HG02763 (cell line): ENCODE data around the gene PPP1R7.

Source experiments
- ATAC-seq: cut with Tn5 transposase; IDR thresholded peaks from one replicate; pipeline ENCODE4 v1.9.1; 2021; ENCODE audit warnings: mild to moderate bottlenecking, moderate library complexity; ENCODE audit not compliant: unreplicated experiment

The PPP1R7 gene

DNA sequence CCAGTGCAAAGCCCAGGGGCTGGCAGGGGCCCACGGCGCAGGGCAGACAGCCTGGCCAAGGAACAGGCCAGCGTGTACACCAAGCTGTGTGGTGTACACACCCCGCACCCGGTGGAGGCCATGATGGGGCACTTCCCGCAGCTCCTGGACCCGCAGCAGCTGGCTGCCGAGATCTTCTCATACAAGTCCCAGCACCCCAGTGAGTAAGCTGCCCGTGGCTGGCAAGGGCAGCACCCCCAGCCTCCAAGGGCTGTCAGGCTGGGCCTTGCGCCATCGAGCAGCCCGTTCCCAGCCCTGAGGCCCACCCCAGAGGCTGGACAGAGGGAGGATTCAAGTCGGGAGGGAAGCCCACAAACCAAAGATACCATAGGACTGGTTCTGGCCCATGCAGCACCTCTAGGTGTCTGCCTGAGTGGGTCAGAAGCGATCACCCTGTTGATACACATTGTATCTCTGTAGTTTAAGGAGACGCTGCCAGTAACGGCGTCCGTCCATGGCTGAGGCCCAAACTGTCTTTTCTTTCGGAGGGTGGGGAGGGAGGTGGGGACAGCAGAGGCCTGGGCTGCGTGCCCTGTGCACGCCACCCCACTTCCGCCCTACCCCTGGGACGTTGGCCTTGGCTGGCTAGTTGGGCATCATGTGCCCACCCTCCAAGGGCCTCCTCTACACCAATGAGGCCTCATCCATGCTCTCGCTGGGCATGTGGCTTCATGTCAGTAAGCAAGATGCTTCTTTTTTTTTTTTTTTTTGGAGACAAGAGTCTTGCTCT lies 31.3 kb upstream of the PPP1R7 start:
- ATAC-seq: no peak

DNA sequence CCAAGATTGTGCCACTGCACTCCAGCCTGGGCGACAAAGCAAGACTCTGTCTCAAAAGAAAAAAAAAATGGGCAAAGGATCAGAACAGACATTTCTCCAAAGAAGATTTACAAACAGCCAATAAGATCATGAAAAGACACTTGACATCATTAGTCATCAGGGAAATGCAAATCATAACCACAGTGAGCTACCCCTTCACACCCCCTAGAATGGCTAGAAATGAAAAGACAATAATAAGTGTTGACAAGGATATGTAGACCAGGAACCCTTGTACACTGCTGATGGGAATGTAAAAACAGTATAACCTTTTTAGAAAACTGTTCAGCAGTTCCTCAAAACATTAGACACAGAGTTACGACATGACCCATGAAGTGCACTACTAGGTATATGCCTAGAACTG lies 29.8 kb upstream of the PPP1R7 start:
- ATAC-seq: no peak

DNA sequence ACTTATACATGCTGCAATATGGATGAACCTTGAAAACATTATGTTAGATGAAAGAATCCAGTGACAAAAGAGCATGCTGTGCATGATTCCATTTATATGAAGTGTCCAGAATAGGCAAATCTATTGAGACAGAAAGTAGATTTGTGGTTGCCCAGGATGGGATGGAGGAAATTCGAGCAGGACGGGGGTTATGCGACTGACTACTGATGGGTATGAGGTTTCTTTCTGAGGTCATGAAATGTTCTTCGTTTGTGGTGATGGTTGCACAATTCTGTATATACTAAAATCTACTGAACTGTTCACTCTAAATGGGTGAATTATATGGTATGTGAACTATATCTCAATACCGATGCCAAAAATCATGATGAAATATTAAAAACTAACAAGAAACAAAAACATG lies 29.3 kb upstream of the PPP1R7 start:
- no peak for ATAC-seq

DNA sequence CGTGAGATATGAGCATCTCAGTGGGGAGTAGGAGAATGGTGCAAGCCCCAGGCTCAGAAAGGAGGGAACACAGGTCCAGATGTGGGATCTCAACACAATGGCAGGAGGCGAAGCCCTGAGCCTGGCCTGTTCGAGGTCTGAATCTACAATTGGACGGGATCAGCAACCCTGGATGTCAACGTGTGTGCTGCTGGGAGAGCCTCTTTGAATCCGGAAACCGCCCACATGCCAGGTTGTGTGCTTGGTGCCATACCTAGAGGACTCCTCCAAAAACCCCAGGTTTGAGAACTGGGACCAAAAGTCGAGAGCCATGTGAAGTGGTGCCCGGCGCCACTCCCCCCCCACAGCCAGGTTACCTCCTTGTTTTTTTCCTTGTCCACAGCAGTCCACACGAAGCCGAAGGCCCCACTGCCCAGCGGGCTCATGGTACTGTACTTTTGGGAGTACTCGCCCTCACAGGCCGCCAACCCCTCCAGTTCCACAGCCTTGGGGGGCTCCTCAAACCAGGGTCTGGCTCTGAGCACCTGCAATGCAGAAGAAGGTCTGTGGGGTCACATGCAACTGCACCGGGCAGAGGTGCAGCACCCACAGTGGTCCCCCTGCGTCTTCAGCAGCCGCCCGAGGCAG lies 27.8 kb upstream of the PPP1R7 start:
- no peak for ATAC-seq

DNA sequence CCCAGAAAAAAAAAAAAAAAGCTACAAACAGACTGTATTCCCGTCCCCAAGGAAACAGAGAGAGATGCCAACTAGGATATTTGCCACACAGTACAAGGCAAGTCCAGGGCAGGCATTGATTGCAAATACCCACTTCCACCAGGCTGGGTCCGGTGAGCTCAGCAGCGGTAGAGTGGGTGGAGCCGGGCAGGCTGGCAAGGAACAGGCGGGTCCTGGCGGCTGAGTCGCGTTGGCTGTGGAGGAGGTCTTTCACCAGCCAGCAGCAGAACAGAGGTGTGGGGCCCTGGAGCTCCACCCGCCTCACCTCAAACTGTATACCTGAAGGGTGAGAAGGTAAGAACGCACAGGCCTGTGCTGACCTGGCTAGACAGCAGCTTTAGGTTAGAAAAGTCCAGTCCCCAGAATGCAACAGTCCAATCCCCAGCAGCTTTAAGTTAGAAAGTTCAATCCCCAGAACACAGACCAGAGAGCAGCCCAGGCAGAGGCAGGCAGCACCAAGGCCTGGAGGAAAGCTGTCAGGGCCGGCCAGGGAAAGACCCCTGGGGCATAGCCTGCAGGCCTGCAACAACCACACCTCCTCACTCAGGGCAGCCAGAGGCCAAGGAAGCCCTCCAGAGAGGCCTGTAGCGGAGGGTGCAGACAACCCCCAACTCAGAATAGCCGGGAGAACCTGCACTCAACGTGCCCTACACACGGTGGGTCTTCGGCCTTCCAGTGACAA lies 26.3 kb upstream of the PPP1R7 start:
- ATAC-seq: no peak

DNA sequence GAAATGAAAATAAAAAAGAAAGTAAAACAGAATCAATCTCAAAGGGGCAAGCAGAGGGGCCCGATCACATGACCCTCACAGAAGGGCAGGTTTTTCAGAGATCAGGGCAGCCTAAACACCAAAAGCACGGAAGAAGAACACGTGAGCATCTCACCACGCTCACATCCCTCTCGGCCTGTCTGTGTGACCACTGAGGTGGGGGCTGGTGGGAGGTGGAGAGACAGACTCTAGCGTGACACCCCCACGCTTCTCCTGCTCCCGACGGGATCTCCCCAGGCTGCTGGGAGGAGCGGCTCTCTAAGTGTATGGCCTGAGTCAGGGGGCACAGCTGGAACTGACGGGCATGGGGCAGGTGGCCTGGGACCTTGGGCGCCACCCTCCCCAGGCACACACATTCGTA lies 24.6 kb upstream of the PPP1R7 start:
- no peak for ATAC-seq

DNA sequence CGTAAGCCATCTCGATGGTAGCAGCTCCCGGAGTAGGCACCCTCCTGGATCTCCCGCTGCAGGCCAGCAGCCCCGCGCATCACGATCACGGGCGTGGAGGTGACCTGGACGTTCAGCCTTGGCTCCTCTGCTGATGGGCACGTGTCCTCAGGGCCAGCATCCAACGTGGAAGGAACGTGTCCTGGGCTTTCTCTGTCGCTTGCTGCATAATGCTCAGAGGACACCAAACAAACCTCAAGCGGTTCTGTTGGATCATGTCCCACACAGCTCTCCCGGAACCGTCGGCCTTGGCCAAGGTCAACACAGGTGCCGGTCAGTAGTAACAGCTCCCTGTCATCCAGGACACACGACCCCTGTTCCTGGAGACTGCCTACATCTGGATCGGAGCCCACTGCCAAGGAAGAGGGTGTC lies 24.1 kb upstream of the PPP1R7 start:
- ATAC-seq: no peak

DNA sequence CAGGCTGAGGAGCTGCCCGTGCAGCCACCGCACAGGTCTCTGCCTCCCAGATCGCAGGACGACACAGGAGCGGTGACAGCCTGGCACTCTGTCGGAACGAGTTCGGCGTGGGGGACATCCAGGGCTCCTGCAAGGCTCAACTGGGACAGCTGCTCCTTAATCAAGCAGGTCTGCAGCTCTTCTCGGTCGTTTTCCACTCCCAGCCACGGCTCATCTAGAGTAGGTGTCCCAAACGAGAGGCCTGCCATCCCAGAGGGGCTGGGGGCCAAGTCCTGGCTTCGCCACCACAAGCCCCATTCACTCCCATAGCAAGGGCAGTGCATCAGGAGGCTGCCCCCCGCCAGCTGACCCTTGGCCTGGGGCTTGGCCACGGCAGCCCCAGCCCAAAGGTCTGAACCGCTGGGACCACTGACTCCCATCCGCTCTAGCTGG lies 23.5 kb upstream of the PPP1R7 start:
- no peak for ATAC-seq

DNA sequence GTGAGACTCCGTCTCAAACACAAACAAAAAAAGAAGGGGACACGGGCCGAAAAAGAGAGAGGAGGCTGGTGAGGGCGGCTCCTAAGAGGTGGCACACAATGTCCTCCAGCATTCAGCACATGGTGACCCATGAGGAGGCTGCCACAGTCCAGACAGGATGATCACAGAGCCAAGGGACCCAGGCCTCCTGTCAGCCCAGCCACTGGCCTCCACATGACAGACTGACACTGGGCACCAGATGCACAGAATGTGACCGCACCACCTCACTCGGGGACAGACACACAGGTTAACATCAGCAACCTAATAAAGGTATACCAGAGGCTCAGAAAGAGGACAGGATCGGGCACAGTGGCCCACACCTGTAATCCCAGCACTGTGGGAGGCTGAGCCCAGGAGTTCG lies 22.0 kb upstream of the PPP1R7 start:
- ATAC-seq: no peak

DNA sequence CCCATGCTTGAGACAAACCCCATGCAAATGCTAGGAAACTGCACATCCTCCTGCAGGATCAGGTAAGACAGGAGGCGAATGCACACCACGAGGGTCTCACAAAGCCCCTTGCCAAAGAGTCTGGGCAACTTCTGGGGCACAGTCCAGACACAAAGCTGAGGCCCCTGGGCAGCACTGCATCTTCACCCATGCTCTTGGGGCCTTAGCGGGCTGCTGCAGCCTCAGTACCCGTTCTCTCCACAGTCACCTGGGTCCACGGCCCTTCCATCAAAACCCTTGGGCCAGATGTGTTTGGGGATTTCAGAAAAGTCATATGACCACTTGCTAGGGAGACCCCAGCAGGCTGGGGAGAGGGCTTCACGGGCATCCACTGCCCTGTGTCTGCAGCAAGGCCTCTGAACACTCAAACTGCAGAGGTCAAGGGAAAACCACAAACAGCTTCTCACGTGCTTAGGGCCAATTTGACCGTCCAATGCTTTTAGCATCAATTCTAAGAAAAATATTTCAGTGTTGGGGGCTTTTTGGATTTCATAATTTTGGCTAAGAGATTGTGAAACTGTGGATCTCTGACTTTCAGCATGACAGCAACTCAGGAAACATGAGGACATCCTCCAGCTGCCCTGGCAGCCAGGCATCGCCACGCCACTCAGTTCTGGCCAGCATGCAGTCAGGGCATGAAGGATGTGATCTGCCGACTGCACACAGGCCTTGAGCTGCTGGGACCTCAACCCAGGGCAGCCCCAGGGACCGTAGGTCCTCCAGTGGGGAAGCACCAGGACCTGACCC lies 21.0 kb upstream of the PPP1R7 start:
- ATAC-seq: no peak

DNA sequence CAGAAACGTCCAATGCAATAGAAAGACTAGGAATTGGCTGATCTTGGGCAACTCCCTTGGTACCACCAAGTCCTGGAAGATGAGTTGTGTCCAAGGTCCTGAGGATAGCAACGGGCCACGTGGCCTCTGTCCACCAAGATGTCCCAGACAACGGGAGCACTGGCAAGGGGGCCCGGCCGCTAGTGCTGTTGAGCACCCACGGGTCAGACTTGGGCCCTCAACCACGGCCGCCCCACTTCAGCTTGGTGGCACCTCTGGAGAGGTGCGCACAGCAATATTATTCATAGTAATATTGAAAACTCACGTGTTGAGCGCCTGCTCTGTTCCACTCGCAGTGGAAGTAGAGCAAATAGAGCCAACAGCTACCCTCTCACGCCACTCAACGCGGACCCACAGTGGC lies 20.0 kb upstream of the PPP1R7 start:
- no peak for ATAC-seq

DNA sequence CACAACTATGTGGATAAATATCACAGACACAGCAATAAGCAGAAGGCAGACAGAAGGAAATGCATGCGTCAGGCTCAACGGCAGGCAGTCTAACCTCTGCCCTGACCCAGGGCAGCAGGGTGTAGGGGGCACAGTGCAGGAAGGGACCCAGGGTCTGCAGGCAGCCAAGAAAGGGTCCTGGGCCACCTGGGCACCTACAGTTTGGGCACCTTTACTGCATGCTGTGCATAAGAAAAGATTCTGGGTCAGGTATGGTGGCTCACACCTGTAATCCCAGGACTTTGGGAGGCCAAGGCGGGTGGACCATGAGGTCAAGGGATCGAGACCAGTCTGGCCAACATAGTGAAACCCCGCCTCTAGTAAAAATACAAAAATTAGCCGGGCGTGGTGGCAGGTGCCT lies 18.7 kb upstream of the PPP1R7 start:
- ATAC-seq: no peak

DNA sequence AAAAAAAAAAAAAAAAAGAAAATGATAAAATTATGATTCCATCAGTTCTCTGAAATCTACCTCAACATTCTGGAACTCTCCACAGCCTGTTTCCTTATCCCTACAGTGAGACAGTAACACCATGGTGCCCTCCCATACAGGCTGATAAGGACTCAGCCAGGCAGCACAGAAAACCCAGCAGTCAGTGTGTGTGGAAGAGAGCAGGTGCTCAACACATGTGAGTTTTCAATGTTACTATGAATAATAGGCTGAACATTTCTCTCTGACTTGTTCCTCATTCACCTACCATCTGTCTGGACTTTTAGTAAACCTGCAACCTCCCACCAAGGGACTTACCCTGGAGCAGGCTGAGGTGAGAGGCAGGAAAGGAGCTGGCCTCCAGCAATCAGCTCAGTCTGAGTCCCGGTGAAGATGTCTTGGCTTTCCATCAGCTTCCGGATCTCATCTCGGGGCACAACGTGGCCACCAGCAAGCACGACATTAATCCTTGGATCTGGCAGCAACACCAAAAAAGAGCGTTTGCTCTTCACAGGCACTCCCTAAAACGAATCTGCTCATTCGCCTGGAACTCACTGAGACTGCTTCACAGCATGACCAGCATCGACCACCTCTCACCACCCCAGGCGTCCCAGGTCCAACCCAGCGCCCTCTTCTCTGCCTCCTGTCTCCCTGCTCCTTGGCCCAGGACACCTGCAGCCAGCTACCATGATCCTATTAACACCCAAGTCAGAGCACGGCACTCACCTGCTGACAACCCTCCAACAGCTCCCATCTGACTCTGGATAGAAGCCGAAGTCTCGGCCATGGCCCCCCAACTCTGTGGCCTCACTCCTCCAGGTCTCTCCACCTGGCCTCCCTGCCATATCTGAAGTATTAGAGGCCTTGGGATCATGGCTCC lies 17.5 kb upstream of the PPP1R7 start:
- no peak for ATAC-seq

DNA sequence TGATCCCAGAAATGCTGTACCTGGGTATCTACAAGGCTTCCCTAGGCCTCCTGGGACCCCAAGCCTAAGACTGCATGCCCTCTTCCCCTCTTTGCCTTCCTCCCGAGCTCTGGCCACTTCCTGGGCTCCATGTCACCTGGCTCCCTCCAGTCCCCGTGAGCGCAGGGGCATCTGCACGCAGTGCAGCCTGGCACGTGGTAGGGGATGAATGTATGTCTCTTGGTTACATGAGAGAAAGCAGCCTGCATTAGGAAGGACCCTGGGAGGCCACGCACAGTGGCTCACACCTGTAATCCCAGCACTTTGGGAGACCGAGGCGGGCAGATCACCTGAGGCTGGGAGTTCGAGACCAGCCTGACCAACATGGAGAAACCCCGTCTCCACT lies 16.8 kb upstream of the PPP1R7 start:
- ATAC-seq: no peak

DNA sequence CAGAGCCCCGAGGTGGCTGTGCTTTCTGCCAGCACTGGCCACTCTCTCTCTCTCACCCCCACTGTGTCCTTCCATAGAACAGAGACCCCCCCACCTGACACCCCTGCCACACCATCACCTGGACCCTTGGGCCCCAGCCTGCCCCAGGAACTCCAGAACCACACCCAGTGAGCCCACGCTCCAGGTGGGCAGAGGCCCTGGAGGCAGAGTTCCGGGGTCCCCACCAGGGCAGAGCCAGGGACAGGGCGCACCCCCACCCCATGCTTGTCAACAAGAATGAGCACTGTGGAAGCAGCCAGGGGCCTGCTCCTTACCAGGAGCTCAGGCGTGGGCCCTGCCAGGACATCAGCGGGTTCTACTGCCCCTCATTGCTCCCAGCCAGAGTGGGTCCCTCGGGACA lies 15.6 kb upstream of the PPP1R7 start:
- no peak for ATAC-seq

DNA sequence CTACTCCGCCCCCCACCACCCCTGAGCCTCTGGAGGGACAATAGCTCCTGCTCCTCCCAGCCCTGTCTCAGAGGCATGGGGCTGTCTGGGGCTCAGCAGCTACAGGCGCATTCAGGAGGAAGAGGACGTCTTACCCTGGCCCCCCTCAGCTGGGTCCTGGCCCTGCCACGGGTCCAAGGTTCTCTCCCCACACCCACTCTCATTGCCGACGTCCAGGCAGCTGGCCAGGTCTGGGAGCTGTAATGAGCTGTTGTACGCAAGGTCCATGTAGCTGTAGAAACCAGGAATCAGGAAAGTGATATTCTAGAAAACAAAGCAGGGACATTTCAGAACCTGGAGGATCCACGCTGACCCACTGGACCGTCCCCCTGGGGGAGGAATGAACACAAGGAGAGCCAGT lies 14.5 kb upstream of the PPP1R7 start:
- no peak for ATAC-seq

DNA sequence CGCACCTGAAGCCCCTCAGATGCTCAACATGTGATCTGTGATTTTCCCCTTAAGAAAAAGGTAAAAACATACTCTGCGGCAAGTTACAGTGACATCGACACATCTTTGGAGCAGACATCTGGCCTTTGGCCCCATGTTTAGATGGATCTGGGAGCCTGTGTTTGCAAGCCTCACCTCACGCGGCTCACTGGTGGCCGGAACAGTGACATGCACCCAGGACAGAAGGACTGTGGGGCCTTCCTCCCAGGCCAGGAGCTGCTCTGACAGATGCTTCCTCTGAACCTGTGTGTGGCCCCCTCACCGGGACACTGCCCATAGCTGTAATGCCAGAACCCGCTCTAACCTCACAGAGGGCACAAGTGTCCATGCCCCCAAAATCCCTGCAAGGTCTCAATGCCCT lies 14.1 kb upstream of the PPP1R7 start:
- ATAC-seq: no peak

DNA sequence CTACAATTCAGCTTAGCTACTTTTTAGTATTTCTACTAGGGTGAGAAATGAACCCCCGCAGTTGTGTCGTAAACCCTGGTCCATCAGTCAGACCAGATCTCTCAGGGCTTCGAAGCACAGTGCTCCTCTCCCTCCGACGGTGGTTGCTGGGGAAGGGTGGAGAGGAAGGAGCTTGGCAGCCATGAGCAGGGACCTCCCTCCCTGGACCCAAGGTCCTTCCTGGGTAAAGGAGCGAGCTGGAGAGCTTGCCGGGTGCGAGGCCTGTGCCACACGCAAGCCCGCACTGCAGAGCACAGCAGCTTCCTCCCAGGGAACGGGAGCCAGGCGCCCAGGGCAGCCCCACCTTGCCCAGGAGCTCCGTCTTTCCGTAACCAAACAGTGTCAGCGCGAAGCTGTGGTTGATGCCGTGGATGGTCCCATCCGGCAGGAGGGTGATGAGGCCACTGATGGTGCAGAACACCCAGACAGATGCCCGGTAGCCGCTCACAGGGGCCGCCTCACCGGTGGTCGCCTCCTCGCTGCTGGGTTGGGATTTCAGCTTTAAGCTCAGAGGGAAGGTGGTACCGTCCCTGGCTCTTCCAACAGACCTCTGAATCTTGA lies 13.5 kb upstream of the PPP1R7 start:
- no peak for ATAC-seq

DNA sequence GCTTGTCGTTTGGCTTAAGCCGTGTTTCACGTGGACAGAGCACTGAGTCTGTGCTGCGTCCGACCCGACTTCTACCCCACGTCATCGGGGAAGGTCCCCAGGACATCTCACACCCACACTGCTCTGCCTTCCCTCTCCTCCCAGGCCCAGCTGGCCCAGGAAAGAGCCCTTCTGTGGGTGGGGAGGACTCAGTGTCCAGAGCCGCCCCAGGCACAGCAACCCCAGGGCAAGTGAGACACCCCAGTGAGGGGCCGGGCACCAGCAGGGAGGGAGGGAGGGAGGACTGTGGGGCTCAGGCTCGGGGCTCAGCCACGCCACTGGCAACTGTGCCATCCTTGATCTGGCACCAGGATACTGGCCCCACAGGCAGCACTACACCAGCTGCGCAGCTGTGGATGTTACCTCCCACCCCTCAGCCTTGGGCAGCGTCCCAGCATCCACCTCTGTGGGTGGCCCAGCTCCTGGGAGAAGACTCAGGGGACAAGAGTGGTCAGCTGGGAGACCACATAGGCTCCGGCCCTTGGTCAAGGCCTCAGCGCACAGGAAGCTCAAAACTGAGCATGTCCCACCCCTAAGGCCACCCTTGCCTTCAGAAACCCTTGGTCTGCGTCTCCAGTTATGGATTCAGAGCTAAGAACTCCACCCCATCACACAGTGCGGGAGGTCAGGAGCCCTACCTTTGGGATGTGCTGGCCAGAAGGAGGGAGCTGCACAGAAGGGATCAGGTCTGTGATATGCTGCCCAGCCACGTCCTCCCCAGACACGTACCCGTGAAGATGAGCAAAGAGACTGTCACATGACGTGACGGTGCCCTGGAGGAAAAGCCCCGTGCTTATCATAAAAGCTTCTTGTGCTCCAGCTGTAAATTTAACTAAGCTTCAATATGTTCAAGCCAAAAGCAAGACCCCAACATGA lies 12.7 kb upstream of the PPP1R7 start:
- no peak for ATAC-seq
